HG02884 (cell line): ENCODE results near the gene PVRIG.
"Not testable (repeated sequence)": the region's sequence is repeated elsewhere in the genome, so short reads cannot be mapped to it uniquely, and the experiment has no call there.

ENCODE experiments used
- ATAC-seq: cut with Tn5 transposase; IDR thresholded peaks from one replicate; pipeline ENCODE4 v1.9.1; 2021; ENCODE audit warnings: mild to moderate bottlenecking, moderate library complexity; ENCODE audit not compliant: unreplicated experiment

Gene PVRIG

GRCh38 chr7:100192969-100193368 lies 26.8 kb upstream of the PVRIG start:
- ATAC-seq = no peak

GRCh38 chr7:100195222-100195621 lies 24.5 kb upstream of the PVRIG start:
- ATAC-seq = no peak

- ATAC-seq = not testable (repeated sequence)
Measured at GRCh38 chr7:100195901-100196322, 23.8 kb upstream of the PVRIG start.

DNA sequence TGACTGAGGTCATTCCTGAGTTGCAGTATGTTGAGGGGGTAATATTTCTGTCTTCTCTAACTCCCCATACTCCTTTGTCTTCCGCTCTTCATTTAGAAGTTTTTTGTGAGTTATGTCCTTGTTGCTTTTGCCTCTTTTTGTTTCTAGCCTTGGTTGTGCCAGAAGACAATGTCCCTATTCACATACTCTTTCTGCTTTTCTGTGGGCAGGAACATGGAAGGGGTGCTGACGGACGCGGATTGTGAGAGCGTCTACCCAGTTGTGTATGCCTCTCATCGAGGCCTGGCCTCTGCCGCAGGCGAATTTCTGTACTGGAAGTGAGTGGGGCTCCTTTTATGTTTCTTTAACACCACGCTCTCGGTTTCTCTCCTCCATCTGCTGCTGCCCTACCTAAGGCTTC lies 21.5 kb upstream of the PVRIG start:
- ATAC-seq = no peak

DNA sequence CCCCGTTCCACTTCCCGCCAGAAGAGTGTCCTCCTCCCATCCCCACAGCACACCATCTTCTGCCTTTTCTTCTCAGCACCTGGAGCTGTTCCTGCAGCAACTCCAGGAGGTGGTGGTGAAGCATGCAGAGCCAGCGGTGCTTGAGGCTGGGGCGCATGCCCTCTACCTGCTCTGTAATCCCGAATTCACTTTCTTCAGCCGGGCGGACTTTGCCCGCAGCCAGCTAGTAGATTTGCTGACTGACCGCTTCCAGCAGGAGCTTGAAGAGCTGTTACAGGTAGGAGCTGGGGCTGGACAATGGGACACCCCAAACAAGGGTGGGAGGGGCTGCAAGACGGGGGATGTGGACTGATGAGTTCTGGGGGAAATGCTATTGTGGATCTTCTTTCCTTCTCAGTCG lies 19.1 kb upstream of the PVRIG start:
- no peak for ATAC-seq

DNA sequence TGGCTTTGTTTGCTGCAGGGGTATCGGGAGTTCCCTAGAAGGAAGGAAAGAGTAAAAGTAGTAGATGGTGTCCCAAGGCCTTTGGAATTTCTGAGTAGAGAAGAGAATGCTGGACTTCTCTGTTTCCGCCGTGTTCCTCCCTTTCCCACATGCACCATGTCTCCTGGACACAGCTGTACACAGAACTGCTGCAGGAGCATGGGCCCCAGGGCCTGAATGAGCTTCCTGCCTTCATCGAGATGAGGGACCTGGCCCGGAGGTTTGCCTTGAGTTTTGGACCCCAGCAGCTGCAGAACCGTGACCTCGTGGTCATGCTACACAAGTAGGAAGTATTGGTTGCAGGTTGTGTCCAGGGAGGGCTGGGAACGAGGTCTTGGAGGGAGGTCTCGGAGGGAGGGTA lies 15.3 kb upstream of the PVRIG start:
- ATAC-seq = no peak

DNA sequence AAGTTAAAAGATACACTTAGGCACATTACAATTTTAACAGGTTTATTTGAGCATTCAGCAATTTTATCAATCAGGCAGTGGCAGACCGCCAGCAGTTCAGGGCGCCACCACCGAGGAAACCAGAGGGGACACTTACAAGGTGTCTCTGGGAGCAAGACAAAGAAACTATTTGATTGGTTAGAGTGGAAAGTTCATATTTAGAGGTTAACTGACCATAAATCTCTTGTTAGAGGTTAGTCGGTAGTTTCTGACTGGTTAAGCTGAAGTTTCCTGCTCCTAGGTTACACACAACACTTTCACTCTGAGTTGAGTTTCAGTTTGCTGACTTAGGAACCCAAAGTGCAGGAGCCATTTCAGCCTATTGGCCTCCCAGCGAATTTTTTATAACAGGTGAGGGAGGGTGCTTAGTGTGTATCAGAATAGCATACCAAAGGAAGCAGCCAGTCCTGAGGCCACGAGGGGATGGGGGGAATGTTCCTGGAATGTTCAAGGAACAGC lies 10.8 kb upstream of the PVRIG start:
- ATAC-seq = peak; percentile 70

DNA sequence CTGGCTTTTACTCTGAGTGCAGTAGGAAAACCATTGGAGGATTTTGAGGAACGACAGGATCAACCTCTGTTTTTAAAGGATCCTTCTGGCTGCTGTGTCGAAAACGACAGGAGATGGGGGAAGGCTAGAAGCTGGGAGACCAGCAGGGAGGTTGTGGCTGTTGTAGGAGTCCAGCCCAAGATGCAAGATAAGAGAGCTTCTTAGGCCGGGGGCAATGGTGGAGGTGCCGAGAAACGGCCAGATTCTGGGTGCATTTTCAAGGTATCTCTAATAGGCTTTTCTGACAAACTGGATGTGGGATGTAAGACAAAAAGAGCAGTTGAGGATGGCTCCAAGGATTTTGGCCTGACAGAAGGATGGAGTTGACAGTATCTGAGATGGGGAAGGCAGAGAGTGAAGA lies 10.3 kb upstream of the PVRIG start:
- no peak for ATAC-seq

DNA sequence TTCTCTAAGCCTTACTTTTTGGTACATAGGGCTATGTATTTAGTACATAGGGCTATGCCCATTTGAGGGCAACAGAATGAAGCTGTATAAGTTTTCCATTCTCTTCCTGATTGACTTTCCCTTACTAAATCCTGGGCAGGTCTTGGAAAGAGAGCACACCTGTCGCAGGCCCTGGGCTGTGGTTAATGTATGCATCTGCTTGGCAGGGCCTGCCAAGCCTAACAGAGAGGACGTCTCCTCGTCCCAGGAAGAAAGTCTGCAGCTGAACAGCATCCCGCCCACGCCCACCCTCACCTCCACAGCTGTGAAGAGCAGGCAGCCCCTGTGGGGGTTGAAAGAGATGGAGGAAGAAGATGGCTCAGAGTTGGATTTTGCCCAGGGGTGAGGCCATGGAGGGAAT lies 8.9 kb upstream of the PVRIG start:
- ATAC-seq = no peak

GRCh38 chr7:100211342-100211780 lies 8.4 kb upstream of the PVRIG start:
- no peak for ATAC-seq

DNA sequence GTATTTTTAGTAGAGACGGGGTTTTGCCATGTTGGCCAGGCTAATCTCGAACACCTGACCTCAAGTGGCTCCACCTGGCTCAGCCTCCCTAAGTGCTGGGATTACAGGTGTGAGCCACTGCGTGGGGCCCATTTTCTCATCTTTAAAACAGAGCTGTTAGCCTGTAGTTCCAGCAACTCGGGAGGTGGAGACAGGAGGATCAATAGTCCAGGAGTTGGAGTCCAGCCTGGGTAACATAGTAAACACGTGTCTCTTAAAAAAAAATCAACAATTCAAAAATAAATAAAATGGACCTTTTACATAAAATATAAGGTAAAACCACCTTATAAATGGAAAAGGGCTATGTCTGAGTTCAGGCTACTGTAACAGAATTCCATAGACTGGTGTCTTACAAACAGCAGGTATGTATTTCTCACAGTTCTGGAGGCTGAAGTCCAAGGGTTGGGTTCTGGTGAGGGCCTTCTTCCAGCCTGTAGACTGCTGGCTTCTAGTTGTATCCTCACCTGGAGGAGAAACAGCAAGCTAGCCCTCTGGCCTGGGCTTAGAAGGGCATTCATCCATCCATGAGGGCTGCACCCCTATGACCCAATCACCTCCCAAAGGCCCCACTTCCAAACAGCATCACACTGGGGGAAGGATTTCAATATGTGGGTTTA lies 7.0 kb upstream of the PVRIG start:
- ATAC-seq = no peak

DNA sequence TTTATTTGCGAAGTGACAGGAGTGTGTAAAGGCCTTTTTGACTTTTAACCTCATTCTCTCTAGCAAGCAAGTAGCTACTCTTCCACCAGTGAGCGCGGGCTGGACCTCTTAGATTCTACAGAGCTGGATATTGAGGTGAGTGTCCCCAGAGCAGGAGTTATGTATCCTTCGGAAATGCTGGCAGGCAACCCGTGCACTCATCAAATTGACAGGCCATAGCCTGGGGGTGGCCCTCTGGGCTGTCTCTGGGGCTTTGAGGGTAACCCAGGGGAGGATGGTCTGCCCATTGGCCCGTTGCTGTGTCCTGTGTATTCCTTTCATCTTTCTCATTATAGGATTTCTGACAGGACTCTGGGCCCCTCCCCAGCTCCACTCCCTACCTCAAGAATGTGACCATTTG lies 6.1 kb upstream of the PVRIG start:
- ATAC-seq = no peak

DNA sequence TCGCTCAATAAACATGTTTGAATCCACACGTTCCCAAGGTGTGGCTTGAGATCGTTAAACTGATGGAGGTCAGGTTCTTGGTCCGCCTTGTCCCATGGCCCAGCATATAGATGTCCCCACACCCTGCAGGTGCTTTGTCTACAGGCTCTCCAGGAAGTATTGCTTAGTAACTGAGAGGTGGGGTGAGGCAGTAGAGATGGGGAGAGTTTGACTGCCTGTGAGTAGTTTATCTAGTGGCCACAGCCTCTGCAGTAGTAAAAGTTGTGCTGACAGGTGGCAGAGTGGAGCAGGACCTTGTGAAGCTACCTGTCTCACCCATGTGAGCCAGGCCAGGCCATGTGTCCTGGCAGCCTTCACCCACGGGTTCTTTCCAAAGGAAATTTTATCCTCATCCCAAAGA lies 5.4 kb upstream of the PVRIG start:
- ATAC-seq = not testable (repeated sequence)

DNA sequence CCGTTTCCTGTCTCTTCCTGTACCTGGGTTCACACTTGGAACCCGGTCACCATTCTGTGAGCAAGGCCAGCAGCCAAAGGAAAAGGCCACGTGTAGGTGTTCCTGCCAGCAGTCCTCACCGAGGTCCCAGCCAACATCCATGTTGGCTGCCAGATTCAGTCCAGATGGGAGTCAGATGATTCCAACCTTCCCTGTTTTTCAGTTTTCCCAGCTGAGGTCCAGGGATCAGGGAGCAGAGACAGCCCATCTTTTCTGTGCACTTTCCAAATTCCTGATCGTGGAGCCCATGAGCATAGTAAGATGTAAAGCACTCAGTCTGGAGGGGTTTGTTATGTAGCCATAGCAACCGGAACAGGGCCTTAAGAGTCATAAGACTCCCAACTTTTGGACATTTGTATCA lies 3.9 kb upstream of the PVRIG start:
- no peak for ATAC-seq

GRCh38 chr7:100217934-100218333 lies 1.8 kb upstream of the PVRIG start:
- ATAC-seq = not testable (repeated sequence)

DNA sequence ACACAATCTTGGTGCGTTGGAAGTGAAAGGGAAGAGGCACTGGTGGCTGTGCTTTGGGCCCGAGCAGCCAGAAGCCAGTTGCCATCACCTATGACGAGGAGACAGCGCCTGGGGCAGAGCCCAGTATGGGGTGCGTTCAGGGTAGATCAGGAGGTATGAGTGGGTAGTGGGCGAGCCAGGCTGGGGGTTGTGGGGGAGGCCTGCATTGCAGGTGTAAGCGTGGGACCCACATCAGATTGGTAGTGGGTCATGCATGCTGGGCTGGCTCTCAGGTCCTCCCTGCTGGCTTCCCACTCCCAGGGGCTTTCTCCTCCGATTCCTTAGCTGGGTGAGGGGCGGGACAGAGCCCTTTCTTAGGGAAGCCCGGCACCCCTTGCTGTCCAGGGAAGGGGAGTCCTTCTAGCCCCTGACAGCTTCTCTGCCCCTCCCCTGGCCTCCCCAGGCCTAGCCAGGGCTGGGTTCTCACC lies 445 bp upstream of the PVRIG start:
- no peak for ATAC-seq

DNA sequence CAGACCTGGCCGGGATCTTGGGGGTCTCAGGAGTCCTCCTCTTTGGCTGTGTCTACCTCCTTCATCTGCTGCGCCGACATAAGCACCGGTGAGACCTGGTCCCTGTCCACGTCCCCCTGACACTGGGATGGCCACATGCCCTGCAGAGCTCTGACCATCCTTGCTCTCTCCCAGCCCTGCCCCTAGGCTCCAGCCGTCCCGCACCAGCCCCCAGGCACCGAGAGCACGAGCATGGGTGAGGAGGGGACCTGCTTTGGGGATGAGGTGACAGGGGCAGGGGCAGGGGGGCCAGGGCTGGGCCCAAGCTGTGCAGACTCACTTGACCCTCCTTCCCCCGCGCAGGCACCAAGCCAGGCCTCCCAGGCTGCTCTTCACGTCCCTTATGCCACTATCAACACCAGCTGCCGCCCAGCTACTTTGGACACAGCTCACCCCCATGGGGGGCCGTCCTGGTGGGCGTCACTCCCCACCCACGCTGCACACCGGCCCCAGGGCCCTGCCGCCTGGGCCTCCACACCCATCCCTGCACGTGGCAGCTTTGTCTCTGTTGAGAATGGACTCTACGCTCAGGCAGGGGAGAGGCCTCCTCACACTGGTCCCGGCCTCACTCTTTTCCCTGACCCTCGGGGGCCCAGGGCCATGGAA lies 959 bp downstream of the PVRIG start:
- ATAC-seq = no peak

- no peak for ATAC-seq
Measured at GRCh38 chr7:100221231-100221718, 1.5 kb downstream of the PVRIG start.

DNA sequence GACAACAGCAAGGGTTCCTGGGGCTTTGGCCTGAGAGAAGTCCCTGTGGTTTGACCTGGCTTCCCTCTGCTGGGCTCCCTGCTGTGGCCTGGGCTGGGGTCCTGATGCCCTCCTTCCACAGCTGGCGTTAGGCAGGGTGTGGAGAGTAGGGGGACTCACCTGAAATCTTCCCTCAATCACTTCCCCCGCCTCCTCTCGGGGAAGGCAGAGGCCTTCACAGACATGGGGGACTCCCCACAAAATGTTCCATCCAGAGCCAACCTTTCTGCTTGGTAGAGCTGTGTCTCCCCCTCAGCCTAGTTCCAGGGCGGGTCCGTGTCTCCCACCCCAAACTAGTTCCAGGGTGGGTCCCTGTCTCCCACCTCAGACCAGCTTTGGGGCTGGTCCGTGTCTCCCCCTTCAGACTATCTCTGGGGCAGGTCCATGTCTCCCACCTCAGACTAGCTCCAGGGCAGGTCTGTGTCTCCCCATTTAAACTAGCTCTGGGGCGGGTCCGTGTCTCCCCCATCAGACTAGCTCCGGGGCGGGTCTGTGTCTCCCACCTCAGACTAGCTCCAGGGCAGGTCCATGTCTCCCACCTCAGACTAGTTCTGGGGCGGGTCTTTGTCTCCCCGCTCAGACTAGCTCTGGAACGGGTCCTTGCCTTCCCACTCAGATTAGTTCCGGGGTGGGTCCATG lies 2.2 kb downstream of the PVRIG start:
- no peak for ATAC-seq

- no peak for ATAC-seq
Measured at GRCh38 chr7:100222445-100223132, 2.8 kb downstream of the PVRIG start.

DNA sequence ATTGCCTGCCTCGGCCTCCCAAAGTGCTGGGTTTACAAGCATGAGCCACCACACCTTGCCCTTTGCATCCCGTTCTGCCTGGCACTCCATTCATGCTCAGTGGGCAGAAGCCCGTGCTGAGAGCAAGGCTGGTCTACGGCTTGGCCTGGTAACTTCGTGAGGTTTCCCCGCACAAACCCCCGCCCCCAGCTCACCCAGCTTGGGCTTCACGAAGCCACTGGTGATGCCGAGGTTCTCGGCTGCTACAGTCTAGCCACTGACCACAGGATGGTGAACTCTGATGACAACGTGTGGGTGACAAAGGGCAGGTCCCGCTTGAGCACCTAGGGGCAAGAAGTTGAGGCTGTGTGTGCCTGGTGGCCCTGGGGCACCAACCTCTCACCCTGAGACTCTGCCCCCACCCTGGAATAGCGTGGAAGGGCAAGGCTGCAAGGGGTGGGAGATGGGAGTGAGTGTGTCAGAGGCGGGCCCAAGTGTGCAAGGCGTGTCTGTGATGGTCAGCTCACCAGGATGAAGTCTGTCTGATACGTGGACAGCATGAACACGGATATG lies 3.7 kb downstream of the PVRIG start:
- not testable (repeated sequence) for ATAC-seq
